GM19099 (cell line): ENCODE results near the gene LMAN2.

Source experiments
- POLR2A ChIP-seq: IDR thresholded peaks from 3 replicates; pipeline ENCODE4 v1.6.1; 2011; ENCODE audit warnings: low read depth; ENCODE audit not compliant: insufficient read length; ENCODE audit errors: extremely low read depth

LMAN2 gene

GRCh38 chr5:177290816-177291596, 60.5 kb downstream of the LMAN2 start:
- TF ChIP-seq POLR2A: no peak

DNA sequence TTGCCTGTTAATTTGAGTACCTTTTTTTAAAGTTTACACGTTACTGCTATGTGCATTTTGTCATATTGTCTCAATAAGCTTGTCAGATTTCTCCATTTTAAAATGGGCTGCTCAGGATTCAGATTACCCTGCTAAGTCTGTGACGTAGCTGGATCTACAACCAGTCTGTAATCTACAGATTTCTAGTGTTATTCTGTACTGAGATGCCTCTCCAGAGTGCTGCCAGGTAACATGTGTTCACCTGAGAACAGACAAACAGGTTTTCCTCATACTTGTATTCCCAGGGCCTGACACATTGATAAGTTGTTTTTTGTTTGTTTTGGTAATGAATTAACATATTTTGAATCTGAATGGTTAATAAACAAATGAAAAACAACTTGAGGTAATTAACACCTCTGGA, 63.3 kb downstream of the LMAN2 start:
- TF ChIP-seq POLR2A: no peak
